Stomach (tissue), 4 donors: Measurements from ENCODE around the gene HHLA2.

Experiments used
- CTCF ChIP-seq, 7 experiments: fragments of 450-650 bp in 4 of 7; fragments of 200-600 bp in 3 of 7; sonication (generic) in 3 of 7; IDR thresholded peaks; one replicate each; pipeline ENCODE4 v1.5.1; 2016 to 2019; ENCODE audit warnings: antibody characterized with exemption in 7 of 7, control low read depth in 2 of 7, mild to moderate bottlenecking in 1 of 7
- EP300 ChIP-seq: sonication (generic); formaldehyde crosslinking; IDR thresholded peaks from one replicate; pipeline ENCODE4 v1.6.1; 2017; ENCODE audit warnings: antibody characterized with exemption
- POLR2A ChIP-seq, 4 donors: fragments of 450-650 bp; IDR thresholded peaks; one replicate each; pipeline ENCODE4 v1.6.1; 2016; ENCODE audit warnings: antibody characterized with exemption in 4 of 4, control low read depth in 2 of 4, mild to moderate bottlenecking in 1 of 4, moderate library complexity in 1 of 4
- POLR2AphosphoS5 ChIP-seq, 3 donors: sonication (generic); formaldehyde crosslinking; IDR thresholded peaks; one replicate each; pipeline ENCODE4 v1.6.1; 2016; ENCODE audit warnings: antibody characterized with exemption in 3 of 3

- TF ChIP-seq POLR2A (IDR thresholded peaks at IDR 0.05), result no peak
- no peak for TF ChIP-seq EP300
- peak in 4 of 7 experiments; percentile 27 to 41 (median 38) for TF ChIP-seq CTCF (IDR thresholded peaks at IDR 0.05)
- peak in 1 of 3 donors; percentile 56 for TF ChIP-seq POLR2AphosphoS5 (IDR thresholded peaks at IDR 0.05)
Observed at GRCh38 chr3:108406661-108407206, 110.4 kb downstream of the HHLA2 start.
